Prostate gland (tissue), 2 donors: ENCODE results near the gene GNA12. TPM values are rescaled to one million over a fixed set of nuclear protein-coding genes. Genes with fewer than 3 reads are reported as not detected.

ENCODE experiments used
- DNase-seq: peaks from one replicate; pipeline ENCODE4 v3.0.0-alpha.2; 2019; ENCODE audit warnings: low spot score
- H3K27ac ChIP-seq, 2 donors: fragments of 200-600 bp; sonication (generic); 2 replicates each; pipeline ENCODE4 v1.5.1; 2017 to 2019
- H3K27me3 ChIP-seq: fragments of 200-600 bp; sonication (generic); replicated peaks from 2 replicates; pipeline ENCODE4 v1.5.1; 2019; ENCODE audit not compliant: insufficient read depth
- H3K36me3 ChIP-seq, 2 donors: fragments of 200-600 bp; sonication (generic); 1 replicate in 1 of 2; 2 replicates in 1 of 2; pipeline versions ENCODE4 v1.5.1 to v1.8.1; 2017 to 2019
- H3K4me1 ChIP-seq: fragments of 200-600 bp; sonication (generic); replicated peaks from 2 replicates; pipeline ENCODE4 v1.5.1; 2019
- H3K4me3 ChIP-seq, 2 donors: fragments of 200-600 bp; sonication (generic); 2 replicates each; pipeline ENCODE4 v1.5.1; 2017 to 2019
- H3K9me3 ChIP-seq: fragments of 200-600 bp; sonication (generic); 2 replicates; pipeline ENCODE4 v1.5.1; 2017
- POLR2A ChIP-seq: fragments of 450-650 bp; IDR thresholded peaks from one replicate; pipeline ENCODE4 v1.6.1; 2016; ENCODE audit warnings: antibody characterized with exemption, mild to moderate bottlenecking
- POLR2AphosphoS5 ChIP-seq: sonication (generic); formaldehyde crosslinking; IDR thresholded peaks from one replicate; pipeline ENCODE4 v1.6.1; 2017; ENCODE audit warnings: antibody characterized with exemption
- WGBS: methylation state at CpG from one replicate; pipeline ENCODE4 v1.1.5; 2018; 5-methylcytosine and 5-hydroxymethylcytosine counted together
- intact Hi-C: fragments of 100-400 bp; cut with DNase I; formaldehyde crosslinking; loops from one replicate; pipeline ENCODE4 v1.14.2; 2022
- total RNA-seq, 2 donors: library from RNA; depleted of rRNA; stranded (reverse); fragments of >200 nt; gene quantifications; one replicate each; pipeline ENCODE4 v1.1.0, GENCODE V29; 2016
- TF ChIP-seq, protein P1 (sequence below), 4 experiments: fragments of 200-600 bp in 2 of 4; fragments of 450-650 bp in 2 of 4; sonication (generic) in 2 of 4; IDR thresholded peaks; 1 replicate in 3 of 4; 2 replicates in 1 of 4; pipeline ENCODE4 v1.5.1; 2016 to 2019; ENCODE audit warnings: antibody characterized with exemption in 4 of 4, mild to moderate bottlenecking in 2 of 4, moderate library complexity in 2 of 4

Gene GNA12
- total RNA-seq, 2 donors from 2014 or later = 22.6 to 102 TPM

DNA sequence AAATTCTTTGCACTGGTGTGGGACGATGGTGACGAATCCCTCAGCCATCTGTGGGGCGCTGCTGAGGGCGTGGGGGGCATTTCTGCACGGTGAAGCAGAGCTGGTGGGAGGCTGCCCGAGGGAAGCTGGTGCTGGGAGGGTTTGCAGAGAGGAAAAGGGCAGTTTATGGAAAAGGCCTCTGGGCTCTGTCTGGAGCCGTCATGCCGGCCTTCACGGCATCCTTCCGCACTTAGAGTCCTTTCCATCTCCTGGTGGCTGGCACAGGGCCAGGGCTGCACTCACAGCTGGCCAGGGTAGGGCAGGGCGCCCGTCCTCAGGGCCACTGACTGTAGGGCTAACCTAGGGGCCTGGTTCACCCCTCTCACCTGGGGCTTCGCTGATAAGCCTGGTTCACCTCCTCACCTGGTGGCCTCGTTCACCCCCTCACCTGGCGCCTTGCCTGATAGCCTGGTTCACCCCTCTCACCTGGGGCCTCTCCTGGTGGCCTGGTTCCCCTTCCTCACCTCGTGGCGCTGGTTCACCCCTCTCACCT lies 156.7 kb downstream of the GNA12 start:
- H3K27me3 ChIP-seq = peaks cover 8% of the 10 kb centered on the region

DNA sequence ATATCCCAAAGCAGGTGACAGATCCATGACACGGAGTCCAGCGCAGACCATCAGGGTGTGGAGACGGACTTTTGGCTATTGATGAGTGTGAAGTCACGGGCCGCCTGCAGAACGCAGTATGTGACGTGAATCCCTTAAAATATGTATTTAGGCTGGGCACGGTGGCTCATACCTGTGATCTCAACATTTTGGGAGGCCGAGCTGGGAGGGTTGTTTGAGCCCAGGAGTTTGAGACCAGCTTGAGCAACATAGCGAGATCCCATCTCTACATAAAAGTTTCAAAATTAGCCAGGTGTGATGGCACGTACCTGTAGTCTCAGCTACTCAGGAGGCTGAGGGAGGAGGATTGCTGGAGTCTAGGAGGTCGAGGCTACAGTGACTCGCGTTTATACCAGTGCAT lies 158.0 kb downstream of the GNA12 start:
- no peaks in the 10 kb centered on the region for H3K9me3 ChIP-seq
- H3K4me3 ChIP-seq = no peak overlapping the region
- DNase-seq = no peak
- H3K27ac ChIP-seq = no peak overlapping the region
- intact Hi-C loops = no loop called here
- TF ChIP-seq POLR2AphosphoS5 (no peak), POLR2A (no peak)
- TF ChIP-seq, protein P1, sequence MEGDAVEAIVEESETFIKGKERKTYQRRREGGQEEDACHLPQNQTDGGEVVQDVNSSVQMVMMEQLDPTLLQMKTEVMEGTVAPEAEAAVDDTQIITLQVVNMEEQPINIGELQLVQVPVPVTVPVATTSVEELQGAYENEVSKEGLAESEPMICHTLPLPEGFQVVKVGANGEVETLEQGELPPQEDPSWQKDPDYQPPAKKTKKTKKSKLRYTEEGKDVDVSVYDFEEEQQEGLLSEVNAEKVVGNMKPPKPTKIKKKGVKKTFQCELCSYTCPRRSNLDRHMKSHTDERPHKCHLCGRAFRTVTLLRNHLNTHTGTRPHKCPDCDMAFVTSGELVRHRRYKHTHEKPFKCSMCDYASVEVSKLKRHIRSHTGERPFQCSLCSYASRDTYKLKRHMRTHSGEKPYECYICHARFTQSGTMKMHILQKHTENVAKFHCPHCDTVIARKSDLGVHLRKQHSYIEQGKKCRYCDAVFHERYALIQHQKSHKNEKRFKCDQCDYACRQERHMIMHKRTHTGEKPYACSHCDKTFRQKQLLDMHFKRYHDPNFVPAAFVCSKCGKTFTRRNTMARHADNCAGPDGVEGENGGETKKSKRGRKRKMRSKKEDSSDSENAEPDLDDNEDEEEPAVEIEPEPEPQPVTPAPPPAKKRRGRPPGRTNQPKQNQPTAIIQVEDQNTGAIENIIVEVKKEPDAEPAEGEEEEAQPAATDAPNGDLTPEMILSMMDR (IDR thresholded peaks at IDR 0.05) = no peak
- H3K36me3 ChIP-seq = no peaks in the 10 kb centered on the region
- H3K4me1 ChIP-seq = no peaks in the 10 kb centered on the region
- 94% methylated on average over 14 of the region's 14 CpGs for WGBS
- H3K27me3 ChIP-seq = peaks cover 8% of the 10 kb centered on the region

More for the DNA sequence above, 156.7 kb downstream of the GNA12 start:
- Histone ChIP-seq H3K27ac (no peak overlapping the region), H3K36me3 (no peaks in the 10 kb centered on the region), H3K4me3 (no peak overlapping the region), H3K9me3 (no peaks in the 10 kb centered on the region), H3K4me1 (no peaks in the 10 kb centered on the region)
- TF ChIP-seq POLR2AphosphoS5 = no peak
- no peak for TF ChIP-seq POLR2A
- TF ChIP-seq, protein P1 (IDR thresholded peaks at IDR 0.05) = no peak
- intact Hi-C loops = no loop called here
- 57% methylated on average over 14 of the region's 17 CpGs for WGBS
- DNase-seq = no peak

DNA sequence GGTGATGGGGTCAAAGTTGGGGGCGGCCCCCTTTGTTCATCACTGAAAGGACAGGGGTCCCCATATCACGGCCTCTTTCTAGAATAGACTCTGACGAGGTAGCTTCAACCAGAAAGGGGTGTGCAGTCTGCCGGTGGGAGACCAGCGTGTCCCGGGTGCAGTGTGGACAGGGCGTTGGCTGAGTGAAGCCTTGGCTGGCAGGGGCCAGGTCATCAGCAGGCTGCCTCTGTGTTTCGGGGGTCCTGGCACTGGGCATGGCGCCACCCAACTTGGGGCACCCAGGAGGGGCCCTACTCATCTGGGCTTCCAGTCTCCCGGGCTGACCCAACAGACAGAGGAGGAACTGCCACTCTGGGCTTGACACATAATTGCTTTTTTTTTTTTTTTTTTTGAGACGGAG lies 159.6 kb downstream of the GNA12 start:
- intact Hi-C loops = loop anchor here (5.0 kb wide), 2 partner anchors 117 to 232 kb away; no protein-coding TSS in a partner anchor
- no peak overlapping the region for H3K27ac ChIP-seq
- H3K4me3 ChIP-seq = no peak overlapping the region
- no peaks in the 10 kb centered on the region for H3K36me3 ChIP-seq
- no peak for DNase-seq
- peaks cover 8% of the 10 kb centered on the region for H3K27me3 ChIP-seq
- H3K9me3 ChIP-seq = no peaks in the 10 kb centered on the region
- 91% methylated on average over 11 of the region's 11 CpGs for WGBS
- no peaks in the 10 kb centered on the region for H3K4me1 ChIP-seq
- no peak for TF ChIP-seq POLR2A
- no peak for TF ChIP-seq POLR2AphosphoS5
- TF ChIP-seq, protein P1 (IDR thresholded peaks at IDR 0.05) = no peak

DNA sequence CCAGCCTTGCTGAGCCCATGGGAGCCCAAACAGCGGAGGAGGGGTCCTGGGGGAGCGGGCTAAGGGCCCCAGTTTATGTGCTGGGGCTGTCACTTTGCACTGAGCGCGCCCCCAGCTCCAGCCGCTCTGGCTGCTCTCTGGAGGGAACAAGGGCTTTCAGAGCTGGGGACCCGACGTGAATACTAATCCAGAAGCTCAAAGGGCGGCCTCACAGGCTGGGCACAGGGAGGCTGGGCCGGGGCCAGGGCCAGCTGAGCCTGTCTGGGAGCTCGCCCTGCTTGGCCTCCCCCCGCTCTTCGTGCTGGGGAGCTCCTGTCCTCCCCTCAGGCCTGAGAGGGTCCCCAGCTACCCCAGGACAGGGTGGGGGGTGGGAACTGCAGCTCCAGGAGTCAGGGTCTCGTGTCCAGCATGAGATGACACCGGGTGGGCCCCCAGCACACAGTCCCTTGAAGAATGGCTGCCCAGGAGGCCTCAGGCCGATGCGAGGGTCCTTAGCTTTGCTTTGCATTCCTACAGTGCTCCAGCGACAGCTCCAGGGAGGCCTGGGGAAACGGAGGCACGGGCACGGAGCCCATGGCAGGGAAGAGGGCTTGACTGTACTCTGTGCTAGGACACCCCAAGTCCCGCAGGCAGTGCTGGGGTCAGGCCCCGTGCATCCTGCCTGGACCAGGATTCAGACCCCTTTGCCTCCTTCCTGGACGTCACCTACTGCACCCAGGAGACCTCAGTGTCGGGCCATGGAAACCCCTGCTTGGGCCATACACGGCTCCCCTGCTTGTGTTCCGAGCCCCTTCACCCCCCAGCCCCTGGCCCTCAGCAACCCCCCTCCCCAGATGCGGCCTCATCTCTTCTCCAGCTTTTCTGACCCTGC lies 161.9 kb downstream of the GNA12 start:
- Histone ChIP-seq H3K4me3 (no peak overlapping the region), H3K36me3 (no peaks in the 10 kb centered on the region), H3K27ac (no peak overlapping the region), H3K27me3 (no peaks in the 10 kb centered on the region), H3K9me3 (no peaks in the 10 kb centered on the region), H3K4me1 (no peaks in the 10 kb centered on the region)
- 91% methylated on average over 27 of the region's 27 CpGs for WGBS
- DNase-seq = no peak
- TF ChIP-seq POLR2A (no peak), POLR2AphosphoS5 (no peak)
- TF ChIP-seq, protein P1 (IDR thresholded peaks at IDR 0.05) = no peak
- intact Hi-C loops = loop anchor here (5.0 kb wide), 2 partner anchors 115 to 230 kb away; no protein-coding TSS in a partner anchor
